Uterus (tissue), 2 donors: ENCODE data around the gene DCC.

Source experiments
- POLR2A ChIP-seq, 2 donors: fragments of 450-650 bp; IDR thresholded peaks; one replicate each; pipeline ENCODE4 v1.6.1; 2016; ENCODE audit warnings: antibody characterized with exemption in 2 of 2, mild to moderate bottlenecking in 1 of 2, moderate library complexity in 1 of 2
- TF ChIP-seq, protein P1 (sequence below), 4 experiments: fragments of 200-600 bp in 2 of 4; fragments of 450-650 bp in 2 of 4; sonication (generic) in 2 of 4; IDR thresholded peaks; one replicate each; pipeline ENCODE4 v1.5.1; 2016 to 2019; ENCODE audit warnings: antibody characterized with exemption in 4 of 4, mild to moderate bottlenecking in 2 of 4, moderate library complexity in 1 of 4

DNA sequence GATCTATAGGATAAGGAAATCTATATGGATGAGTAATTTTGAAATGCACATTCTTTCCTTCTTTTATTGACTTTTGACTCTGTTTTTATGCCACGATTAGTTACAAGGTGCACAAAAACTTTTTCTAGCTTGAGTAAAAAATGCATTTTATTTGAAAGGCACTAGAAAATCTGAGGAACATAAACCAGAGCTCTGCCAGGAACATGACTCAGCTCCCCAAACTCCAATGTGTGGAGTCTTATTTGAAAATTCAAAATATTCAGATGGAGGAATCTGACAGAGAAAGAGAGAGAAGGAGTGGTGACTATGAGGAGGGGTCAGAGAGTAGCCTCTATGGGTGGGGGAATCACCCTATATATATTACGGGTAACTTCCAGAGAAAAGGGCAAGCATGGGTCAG, 231.0 kb downstream of the DCC start:
- TF ChIP-seq, protein P1, sequence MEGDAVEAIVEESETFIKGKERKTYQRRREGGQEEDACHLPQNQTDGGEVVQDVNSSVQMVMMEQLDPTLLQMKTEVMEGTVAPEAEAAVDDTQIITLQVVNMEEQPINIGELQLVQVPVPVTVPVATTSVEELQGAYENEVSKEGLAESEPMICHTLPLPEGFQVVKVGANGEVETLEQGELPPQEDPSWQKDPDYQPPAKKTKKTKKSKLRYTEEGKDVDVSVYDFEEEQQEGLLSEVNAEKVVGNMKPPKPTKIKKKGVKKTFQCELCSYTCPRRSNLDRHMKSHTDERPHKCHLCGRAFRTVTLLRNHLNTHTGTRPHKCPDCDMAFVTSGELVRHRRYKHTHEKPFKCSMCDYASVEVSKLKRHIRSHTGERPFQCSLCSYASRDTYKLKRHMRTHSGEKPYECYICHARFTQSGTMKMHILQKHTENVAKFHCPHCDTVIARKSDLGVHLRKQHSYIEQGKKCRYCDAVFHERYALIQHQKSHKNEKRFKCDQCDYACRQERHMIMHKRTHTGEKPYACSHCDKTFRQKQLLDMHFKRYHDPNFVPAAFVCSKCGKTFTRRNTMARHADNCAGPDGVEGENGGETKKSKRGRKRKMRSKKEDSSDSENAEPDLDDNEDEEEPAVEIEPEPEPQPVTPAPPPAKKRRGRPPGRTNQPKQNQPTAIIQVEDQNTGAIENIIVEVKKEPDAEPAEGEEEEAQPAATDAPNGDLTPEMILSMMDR (IDR thresholded peaks at IDR 0.05) = no peak
- TF ChIP-seq POLR2A (IDR thresholded peaks at IDR 0.05) = no peak
